ENCODE results near the gene CFAP299.

Gene CFAP299

DNA sequence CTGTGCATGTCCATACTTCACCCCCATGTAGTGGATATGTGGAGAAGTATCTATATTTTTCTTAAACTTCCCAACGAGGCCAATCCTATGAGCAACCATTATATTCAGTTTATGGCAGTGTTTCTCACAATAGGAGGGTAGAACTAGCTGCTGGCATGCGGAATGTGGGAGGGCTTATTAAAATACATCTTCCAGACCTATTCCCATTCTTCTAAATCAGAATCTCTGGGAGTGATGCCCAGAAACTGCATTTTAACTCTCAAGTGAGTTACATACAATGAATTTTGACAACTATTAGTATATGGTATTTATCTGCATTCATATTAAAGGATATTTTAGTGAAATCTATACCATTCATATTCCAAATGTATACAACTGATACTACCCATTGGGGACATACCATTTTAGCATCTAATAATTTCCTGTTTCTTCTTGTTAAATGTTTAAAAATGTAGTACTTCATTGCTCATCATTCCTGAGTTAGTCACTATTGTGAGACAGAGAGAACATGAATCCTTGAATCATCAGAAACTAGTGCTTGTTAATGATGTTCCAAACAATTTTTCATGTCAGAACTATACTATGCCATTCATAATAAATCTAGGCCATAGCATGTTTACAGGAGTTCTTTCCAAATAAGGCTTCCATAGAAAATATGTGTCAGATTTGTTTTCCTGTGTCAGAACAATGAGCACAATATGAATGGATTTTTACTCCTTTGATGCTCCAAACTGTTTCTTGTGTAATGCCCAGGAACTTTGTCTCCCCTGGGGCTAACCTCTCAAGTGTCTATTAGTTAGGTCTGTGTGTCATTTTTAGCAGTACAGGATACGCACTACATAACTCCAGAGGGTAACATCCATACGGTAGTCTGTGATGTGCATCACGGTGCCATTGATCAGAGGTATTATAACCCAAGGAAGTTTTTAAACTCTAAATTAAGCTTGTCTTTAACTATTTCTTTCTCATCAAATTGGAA lies 496.1 kb downstream of the CFAP299 start:
- CTCF ChIA-PET = interaction anchor here (0.6 kb wide), 1 partner anchor 16 kb away, joined by 3 read pairs; no protein-coding TSS in a partner anchor
- H3K27ac ChIP-seq = no peak overlapping the region
- POLR2A ChIA-PET (ENCODE audit: low non-redundant PET) = no interaction called here
- DNase-seq (ENCODE audit: low spot score) = peak; percentile 21
- TF ChIP-seq, protein P1, sequence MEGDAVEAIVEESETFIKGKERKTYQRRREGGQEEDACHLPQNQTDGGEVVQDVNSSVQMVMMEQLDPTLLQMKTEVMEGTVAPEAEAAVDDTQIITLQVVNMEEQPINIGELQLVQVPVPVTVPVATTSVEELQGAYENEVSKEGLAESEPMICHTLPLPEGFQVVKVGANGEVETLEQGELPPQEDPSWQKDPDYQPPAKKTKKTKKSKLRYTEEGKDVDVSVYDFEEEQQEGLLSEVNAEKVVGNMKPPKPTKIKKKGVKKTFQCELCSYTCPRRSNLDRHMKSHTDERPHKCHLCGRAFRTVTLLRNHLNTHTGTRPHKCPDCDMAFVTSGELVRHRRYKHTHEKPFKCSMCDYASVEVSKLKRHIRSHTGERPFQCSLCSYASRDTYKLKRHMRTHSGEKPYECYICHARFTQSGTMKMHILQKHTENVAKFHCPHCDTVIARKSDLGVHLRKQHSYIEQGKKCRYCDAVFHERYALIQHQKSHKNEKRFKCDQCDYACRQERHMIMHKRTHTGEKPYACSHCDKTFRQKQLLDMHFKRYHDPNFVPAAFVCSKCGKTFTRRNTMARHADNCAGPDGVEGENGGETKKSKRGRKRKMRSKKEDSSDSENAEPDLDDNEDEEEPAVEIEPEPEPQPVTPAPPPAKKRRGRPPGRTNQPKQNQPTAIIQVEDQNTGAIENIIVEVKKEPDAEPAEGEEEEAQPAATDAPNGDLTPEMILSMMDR (conservative IDR thresholded peaks at IDR 0.05; ENCODE audit: low read depth) = no peak

DNA sequence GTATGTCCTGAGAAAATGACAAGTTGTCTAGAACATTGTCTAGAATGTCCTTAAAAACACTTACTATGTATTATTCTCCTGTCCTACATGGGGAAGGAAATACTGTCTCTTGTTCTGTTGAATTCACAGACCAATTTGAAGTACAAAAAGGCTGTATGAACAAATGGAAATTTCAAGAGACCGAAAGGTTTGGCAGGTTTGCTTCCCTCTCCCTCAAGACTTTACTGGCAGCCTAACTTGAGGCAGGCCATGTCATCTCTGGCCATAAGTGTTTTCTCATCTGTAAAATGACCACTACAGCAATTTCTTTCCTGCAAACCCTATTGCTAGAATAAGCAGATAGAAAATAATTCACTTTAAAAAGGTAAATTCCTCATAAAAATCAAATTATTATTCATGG lies 503.8 kb downstream of the CFAP299 start:
- POLR2A ChIA-PET (ENCODE audit: low non-redundant PET) = no interaction called here
- H3K27ac ChIP-seq = no peak overlapping the region
- CTCF ChIA-PET = no interaction called here
- TF ChIP-seq, protein P1 (conservative IDR thresholded peaks at IDR 0.05; ENCODE audit: low read depth) = no peak
- no peak for DNase-seq (ENCODE audit: low spot score)

DNA sequence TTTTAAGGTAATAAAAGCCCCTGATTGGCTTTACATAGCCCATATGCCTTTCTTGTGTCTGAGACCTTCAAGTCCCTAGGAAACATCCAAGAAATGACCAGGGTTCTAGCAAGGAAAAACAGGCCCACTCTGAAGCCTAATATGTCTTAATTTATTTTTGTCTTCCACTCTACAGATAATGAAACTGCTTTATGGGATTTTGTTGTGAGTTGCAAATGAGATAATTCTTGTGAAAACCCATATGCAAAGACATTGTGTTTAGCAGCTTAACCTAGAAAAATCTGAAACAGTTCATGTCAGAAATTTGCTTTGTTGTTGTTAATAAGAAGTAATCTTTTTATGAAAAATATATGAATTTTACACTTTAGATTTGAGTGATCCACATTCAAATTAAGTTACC lies 504.3 kb downstream of the CFAP299 start:
- DNase-seq (ENCODE audit: low spot score) = no peak
- POLR2A ChIA-PET (ENCODE audit: low non-redundant PET) = no interaction called here
- TF ChIP-seq, protein P1 (conservative IDR thresholded peaks at IDR 0.05; ENCODE audit: low read depth) = no peak
- CTCF ChIA-PET = no interaction called here
- H3K27ac ChIP-seq = no peak overlapping the region

DNA sequence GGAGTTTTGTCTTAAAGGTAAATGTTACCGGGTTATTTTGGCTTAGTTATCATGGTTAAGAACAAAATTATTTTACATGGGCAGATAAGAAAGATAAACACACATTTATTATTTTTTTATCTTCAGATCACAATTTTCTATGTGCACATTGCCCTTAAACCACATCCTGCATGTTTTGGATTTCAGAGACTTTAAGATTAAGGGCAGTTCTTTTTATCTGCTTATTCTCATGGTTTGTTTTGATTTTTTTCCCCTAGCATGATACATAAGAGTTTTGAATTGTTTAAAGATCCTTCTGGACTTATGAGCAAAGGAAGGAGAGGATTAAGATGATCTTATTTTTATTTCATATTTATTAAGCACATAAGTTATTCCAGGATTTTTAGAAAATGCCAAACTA lies 504.9 kb downstream of the CFAP299 start:
- POLR2A ChIA-PET (ENCODE audit: low non-redundant PET) = no interaction called here
- CTCF ChIA-PET = no interaction called here
- TF ChIP-seq, protein P1 (conservative IDR thresholded peaks at IDR 0.05; ENCODE audit: low read depth) = no peak
- DNase-seq (ENCODE audit: low spot score) = no peak
- no peak overlapping the region for H3K27ac ChIP-seq

DNA sequence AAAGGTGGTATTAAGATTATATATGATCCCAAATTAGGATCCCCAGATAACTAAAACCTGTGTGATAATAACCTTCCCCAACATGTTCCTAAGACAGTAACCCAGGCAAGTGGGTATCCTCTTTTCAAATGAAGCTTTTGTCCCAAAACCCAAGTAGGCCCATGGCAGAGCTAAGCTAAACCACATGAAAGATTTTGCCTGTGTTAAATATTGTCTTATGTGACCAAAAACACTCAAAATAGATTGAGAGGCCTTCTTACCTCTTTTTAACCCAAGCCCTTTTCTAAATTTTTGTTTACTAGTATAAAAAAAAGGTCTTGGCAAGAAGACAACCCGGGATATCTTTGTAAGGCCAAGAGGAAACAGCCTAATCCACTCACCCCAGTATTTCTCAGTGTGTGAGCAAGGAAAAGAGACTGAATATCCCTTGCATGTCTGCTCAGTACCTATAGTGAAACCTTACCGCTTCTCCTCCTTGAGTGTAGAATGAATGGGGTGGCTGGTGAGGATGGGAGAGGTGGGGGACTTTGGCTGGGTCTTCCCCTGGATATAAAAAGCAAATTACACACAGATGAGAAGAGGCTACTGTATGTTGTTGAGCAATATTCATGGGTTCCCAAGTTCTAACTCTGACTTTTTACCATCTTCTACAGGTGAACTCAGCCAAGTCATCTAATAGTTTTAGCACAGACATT lies 506.2 kb downstream of the CFAP299 start:
- no peak overlapping the region for H3K27ac ChIP-seq
- ChIA-PET POLR2A (ENCODE audit: low non-redundant PET) (no interaction called here), CTCF (interaction anchor here (0.6 kb wide), 1 partner anchor 197 kb away, joined by 5 read pairs; no protein-coding TSS in a partner anchor)
- TF ChIP-seq, protein P1 (conservative IDR thresholded peaks at IDR 0.05; ENCODE audit: low read depth) = no peak
- DNase-seq (ENCODE audit: low spot score) = no peak

DNA sequence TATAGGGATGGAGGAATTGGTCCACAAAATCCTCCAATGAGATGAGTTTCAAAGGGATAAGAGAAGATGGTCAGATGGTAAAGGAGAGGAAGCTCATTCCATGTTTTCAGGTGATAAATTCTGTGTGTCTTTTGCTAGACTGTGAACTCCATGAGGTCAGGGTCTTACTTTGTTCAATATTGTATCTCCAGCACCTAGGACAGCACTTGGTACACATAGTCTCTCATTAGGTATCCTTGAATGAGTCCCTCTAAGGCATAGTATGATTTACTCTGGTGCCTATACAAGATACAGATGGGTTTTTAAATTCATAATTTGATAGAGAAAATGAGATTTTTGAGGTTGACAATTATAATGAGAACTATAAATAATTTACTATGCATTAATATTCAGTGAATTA lies 510.7 kb downstream of the CFAP299 start:
- no peak overlapping the region for H3K27ac ChIP-seq
- CTCF ChIA-PET = no interaction called here
- POLR2A ChIA-PET (ENCODE audit: low non-redundant PET) = no interaction called here
- no peak for DNase-seq (ENCODE audit: low spot score)
- TF ChIP-seq, protein P1 (conservative IDR thresholded peaks at IDR 0.05; ENCODE audit: low read depth) = no peak
